Measurements from ENCODE around the gene PIK3C3.

PIK3C3 gene

DNA sequence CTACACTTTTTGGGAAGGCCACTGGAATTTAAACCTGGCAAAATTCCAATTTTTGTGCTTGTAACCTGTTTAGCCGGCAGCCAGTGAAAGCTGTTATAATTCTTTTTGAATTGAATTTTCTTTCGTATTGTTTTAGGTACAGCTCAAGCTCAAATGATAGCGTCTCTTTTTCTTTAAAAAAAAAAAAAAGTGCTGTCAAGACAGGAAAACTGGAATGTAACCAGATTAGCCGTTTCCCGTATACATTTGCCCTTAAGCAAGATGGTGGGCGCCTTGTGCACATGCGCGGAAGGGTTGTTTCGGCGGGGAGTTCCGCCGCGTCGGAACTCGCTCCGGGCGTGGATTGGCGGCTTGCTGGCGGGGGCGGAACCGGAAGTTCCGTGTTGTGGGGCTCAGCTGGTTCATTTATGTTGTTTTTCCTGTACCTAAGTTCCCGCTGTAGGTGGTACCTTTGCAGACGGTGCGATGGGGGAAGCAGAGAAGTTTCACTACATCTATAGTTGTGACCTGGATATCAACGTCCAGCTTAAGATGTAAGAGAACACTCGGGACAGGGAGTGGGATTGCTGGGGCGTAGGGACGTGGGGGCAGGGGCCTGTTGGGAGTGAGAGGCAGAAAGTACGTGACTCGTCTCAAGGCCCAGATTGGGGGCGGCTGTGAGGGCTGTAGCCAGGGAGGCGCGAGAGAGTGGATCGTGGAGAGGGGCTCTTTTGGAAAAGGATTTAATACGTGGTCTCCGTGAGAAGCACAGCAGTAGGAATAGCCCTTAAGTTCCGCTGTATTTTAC is at the start of gene PIK3C3:
TSS of gene PIK3C3 (plus strand) at position 408 of the 787 bp plus-strand sequence. CDS start at position 466, 58 bp downstream.
- Histone ChIP-seq H3K36me3 (peaks cover 22 to 32% (median 27%) of the 10 kb centered on the region in 11 experiments), H3K4me1 (peaks cover 10 to 28% (median 19%) of the 10 kb centered on the region in 10 experiments; a peak in 19 of 20 replicates), H4K20me1 (peaks cover 0 to 31% (median 0%) of the 10 kb centered on the region in 11 experiments; a peak in 8 of 22 replicates), H3K4me2 (peak within 1 kb of the TSS; percentile 79 to 99 (median 89)), H3K9me3 (replicated peaks in 1 of 11) (0 out of 22 replicates have a peak, but pooled peaks cover 0 to 8% (median 0%) of the 10 kb centered on the region in 11 experiments), H3K9ac (peak within 1 kb of the TSS; percentile 83 to 95 (median 90)), H3K4me3 (peak within 1 kb of the TSS; percentile 81 to 99 (median 90)), H3K27ac (peak within 1 kb of the TSS; percentile 73 to 95 (median 85)), H3K27me3 (no peaks in the 10 kb centered on the region)
- no peak for TF ChIP-seq Cebpa-rat (IDR thresholded peaks at IDR 0.05)

GRCh38 chr18:41905786-41906527 is 49.1 kb upstream of the PIK3C3 start:
- no peak overlapping the region; a peak in 1 of 22 replicates for H3K4me2 ChIP-seq
- H3K27ac ChIP-seq = no peak overlapping the region
- no peak for TF ChIP-seq Cebpa-rat (IDR thresholded peaks at IDR 0.05)
- H3K36me3 ChIP-seq = no peaks in the 10 kb centered on the region
- H3K27me3 ChIP-seq = no peaks in the 10 kb centered on the region
- H3K4me3 ChIP-seq = no peak overlapping the region
- H3K9me3 ChIP-seq (replicated peaks in 1 of 11) = no peaks in the 10 kb centered on the region
- no peak overlapping the region for H3K9ac ChIP-seq
- H4K20me1 ChIP-seq = no peaks in the 10 kb centered on the region
- 0 out of 20 replicates have a peak, but pooled peaks cover 0 to 4% (median 0%) of the 10 kb centered on the region in 10 experiments for H3K4me1 ChIP-seq

- no peak for TF ChIP-seq Cebpa-rat (IDR thresholded peaks at IDR 0.05)
- Histone ChIP-seq H3K4me2 (no peak overlapping the region; a peak in 1 of 22 replicates), H3K27ac (no peak overlapping the region), H3K9ac (no peak overlapping the region), H3K9me3 (replicated peaks in 1 of 11) (no peaks in the 10 kb centered on the region), H4K20me1 (no peaks in the 10 kb centered on the region), H3K36me3 (no peaks in the 10 kb centered on the region), H3K4me1 (0 out of 20 replicates have a peak, but pooled peaks cover 0 to 4% (median 0%) of the 10 kb centered on the region in 10 experiments), H3K27me3 (no peaks in the 10 kb centered on the region), H3K4me3 (no peak overlapping the region)
Observed at GRCh38 chr18:41906528-41907146, 48.4 kb upstream of the PIK3C3 start.

- H3K27ac ChIP-seq = no peak overlapping the region
- no peak for TF ChIP-seq Cebpa-rat (IDR thresholded peaks at IDR 0.05)
- no peak overlapping the region for H3K9ac ChIP-seq
- H3K4me1 ChIP-seq = no peaks in the 10 kb centered on the region
- no peak overlapping the region for H3K4me3 ChIP-seq
- no peak overlapping the region for H3K4me2 ChIP-seq
- H3K9me3 ChIP-seq (replicated peaks in 1 of 11) = no peaks in the 10 kb centered on the region
- no peaks in the 10 kb centered on the region for H4K20me1 ChIP-seq
- H3K36me3 ChIP-seq = no peaks in the 10 kb centered on the region
- H3K27me3 ChIP-seq = no peaks in the 10 kb centered on the region
Observed at GRCh38 chr18:41917181-41917580, 37.9 kb upstream of the PIK3C3 start.

GRCh38 chr18:41921770-41922169 is 33.3 kb upstream of the PIK3C3 start:
- no peaks in the 10 kb centered on the region for H3K9me3 ChIP-seq (replicated peaks in 1 of 11)
- no peak overlapping the region for H3K4me3 ChIP-seq
- no peaks in the 10 kb centered on the region for H3K27me3 ChIP-seq
- H4K20me1 ChIP-seq = no peaks in the 10 kb centered on the region
- no peak overlapping the region for H3K27ac ChIP-seq
- no peaks in the 10 kb centered on the region for H3K36me3 ChIP-seq
- no peak overlapping the region for H3K9ac ChIP-seq
- H3K4me1 ChIP-seq = peaks cover 0 to 11% (median 0%) of the 10 kb centered on the region in 10 experiments; a peak in 7 of 20 replicates
- no peak overlapping the region for H3K4me2 ChIP-seq
- no peak for TF ChIP-seq Cebpa-rat (IDR thresholded peaks at IDR 0.05)

- Histone ChIP-seq H3K4me2 (no peak overlapping the region), H3K27me3 (no peaks in the 10 kb centered on the region)
Observed at GRCh38 chr18:41922176-41922575, 32.9 kb upstream of the PIK3C3 start.

GRCh38 chr18:41922841-41923240 is 32.2 kb upstream of the PIK3C3 start:
- H3K27me3 ChIP-seq = no peaks in the 10 kb centered on the region
- H3K4me1 ChIP-seq = peaks cover 0 to 11% (median 0%) of the 10 kb centered on the region in 10 experiments; a peak in 7 of 20 replicates
- no peak for TF ChIP-seq Cebpa-rat (IDR thresholded peaks at IDR 0.05)
- H4K20me1 ChIP-seq = no peaks in the 10 kb centered on the region
- H3K36me3 ChIP-seq = no peaks in the 10 kb centered on the region
- H3K9ac ChIP-seq = no peak overlapping the region
- no peak overlapping the region for H3K27ac ChIP-seq
- H3K4me2 ChIP-seq = no peak overlapping the region
- H3K9me3 ChIP-seq (replicated peaks in 1 of 11) = no peaks in the 10 kb centered on the region
- H3K4me3 ChIP-seq = no peak overlapping the region

More at GRCh38 chr18:41922176-41922575, 32.9 kb upstream of the PIK3C3 start:
- Histone ChIP-seq H4K20me1 (no peaks in the 10 kb centered on the region), H3K4me1 (peaks cover 0 to 11% (median 0%) of the 10 kb centered on the region in 10 experiments; a peak in 7 of 20 replicates), H3K36me3 (no peaks in the 10 kb centered on the region), H3K27ac (no peak overlapping the region), H3K4me3 (no peak overlapping the region), H3K9ac (no peak overlapping the region), H3K9me3 (replicated peaks in 1 of 11) (no peaks in the 10 kb centered on the region)
- no peak for TF ChIP-seq Cebpa-rat (IDR thresholded peaks at IDR 0.05)

GRCh38 chr18:41923446-41923845 is 31.6 kb upstream of the PIK3C3 start:
- peaks cover 0 to 15% (median 0%) of the 10 kb centered on the region in 10 experiments; a peak in 7 of 20 replicates for H3K4me1 ChIP-seq
- H3K4me2 ChIP-seq = peak overlapping the region in 4 of 11 experiments; percentile 5 to 29 (median 20); a peak in 2 of 22 replicates
- no peaks in the 10 kb centered on the region for H3K27me3 ChIP-seq
- no peak overlapping the region for H3K27ac ChIP-seq
- H3K36me3 ChIP-seq = no peaks in the 10 kb centered on the region
- no peaks in the 10 kb centered on the region for H3K9me3 ChIP-seq (replicated peaks in 1 of 11)
- H3K9ac ChIP-seq = no peak overlapping the region
- TF ChIP-seq Cebpa-rat (IDR thresholded peaks at IDR 0.05) = peak in 2 of 11 experiments; percentile 39 to 51; a peak in 3 of 22 replicates
- H3K4me3 ChIP-seq = no peak overlapping the region
- no peaks in the 10 kb centered on the region for H4K20me1 ChIP-seq

DNA sequence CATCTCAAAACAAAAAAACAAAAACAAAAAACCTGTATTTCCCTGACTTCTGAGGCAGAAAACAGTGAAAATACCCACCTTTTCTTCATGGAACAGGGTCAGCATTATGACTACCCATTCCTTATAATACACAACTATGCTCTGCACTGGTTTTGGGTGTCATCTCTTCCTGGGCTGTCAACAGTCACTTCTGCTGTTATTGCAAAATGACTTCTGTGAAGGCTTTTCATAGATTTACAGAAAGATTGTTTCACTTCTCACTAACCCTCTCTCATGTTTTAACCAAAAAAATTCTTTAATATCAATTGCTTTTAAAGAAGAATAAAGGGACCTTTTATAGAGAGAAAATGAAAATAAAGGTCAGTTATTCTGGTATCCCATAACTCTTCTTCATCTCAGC is 26.5 kb upstream of the PIK3C3 start:
- Histone ChIP-seq H3K27me3 (no peaks in the 10 kb centered on the region), H3K9me3 (replicated peaks in 1 of 11) (no peaks in the 10 kb centered on the region), H3K9ac (no peak overlapping the region), H4K20me1 (no peaks in the 10 kb centered on the region), H3K36me3 (no peaks in the 10 kb centered on the region), H3K27ac (no peak overlapping the region), H3K4me2 (peak overlapping the region in 2 of 11 experiments; percentile 4 to 15; a peak in 2 of 22 replicates), H3K4me3 (no peak overlapping the region), H3K4me1 (peaks cover 0 to 11% (median 0%) of the 10 kb centered on the region in 10 experiments; a peak in 6 of 20 replicates)
- TF ChIP-seq Cebpa-rat (IDR thresholded peaks at IDR 0.05) = no peak

Measured in BLaER1 treated with 17β-estradiol and CSF1 and Interleukin-3, amounts not matched to agents 10 nM and 100 nM (cell line).